Neural cell (in vitro differentiated cells): ENCODE measurements around the gene REXO1. TPM values are rescaled to one million over a fixed set of nuclear protein-coding genes. Genes with fewer than 3 reads are reported as not detected.
"Not testable (repeated sequence)": the region's sequence is repeated elsewhere in the genome, so short reads cannot be mapped to it uniquely, and the experiment has no call there.

ENCODE experiments used
- H2AFZ ChIP-seq: fragments of 200-600, 300-800 bp; sonication (generic), shearing (Covaris generic); 2 replicates; pipeline ENCODE4 v1.6.0; 2014; ENCODE audit warnings: low read depth, mild to moderate bottlenecking, antibody characterized with exemption, low read length, moderate library complexity
- H3F3A ChIP-seq: fragments of 200-600 bp; shearing (Covaris generic); 2 replicates; pipeline ENCODE4 v1.6.1; 2016; ENCODE audit warnings: mild to moderate bottlenecking, moderate library complexity, mixed read lengths, antibody characterized with exemption, low read length; ENCODE audit not compliant: insufficient read depth, poor library complexity, severe bottlenecking
- H3K27ac ChIP-seq: fragments of 200-600, 300-800 bp; sonication (generic), shearing (Covaris generic); 2 replicates; pipeline ENCODE4 v1.5.1; 2014; ENCODE audit warnings: mild to moderate bottlenecking, low read length, moderate library complexity
- H3K27me3 ChIP-seq: fragments of 300-800, 200-600 bp; sonication (generic), shearing (Covaris generic); 2 replicates; pipeline ENCODE4 v1.6.0; 2014; ENCODE audit warnings: mild to moderate bottlenecking, low read depth, low read length, moderate library complexity; ENCODE audit not compliant: insufficient read depth
- H3K36me3 ChIP-seq: fragments of 300-800, 200-600 bp; sonication (generic), shearing (Covaris generic); 2 replicates; pipeline ENCODE4 v1.5.1; 2014; ENCODE audit warnings: mild to moderate bottlenecking, antibody characterized with exemption, low read length, moderate library complexity; ENCODE audit not compliant: insufficient read depth
- H3K4me2 ChIP-seq: fragments of 300-800, 200-600 bp; sonication (generic), shearing (Covaris generic); 2 replicates; pipeline ENCODE4 v1.6.0; 2014; ENCODE audit warnings: mild to moderate bottlenecking, low read length
- H3K4me3 ChIP-seq: fragments of 300-800, 200-600 bp; sonication (generic), shearing (Covaris generic); 2 replicates; pipeline ENCODE4 v1.5.1; 2014; ENCODE audit warnings: mild to moderate bottlenecking, low read length, moderate library complexity
- H3K79me2 ChIP-seq: fragments of 200-600 bp; shearing (Covaris generic); replicated peaks from 2 replicates; pipeline ENCODE4 v1.6.0; 2014; ENCODE audit warnings: mild to moderate bottlenecking, low read length, moderate library complexity; ENCODE audit not compliant: insufficient read depth
- H3K9ac ChIP-seq: fragments of 300-800, 200-600 bp; sonication (generic), shearing (Covaris generic); 2 replicates; pipeline ENCODE4 v1.6.1; 2016; ENCODE audit warnings: mild to moderate bottlenecking, low read length, mixed read lengths
- H3K9me2 ChIP-seq: fragments of 200-600 bp; shearing (Covaris generic); 2 replicates; pipeline ENCODE4 v1.6.1; 2016; ENCODE audit warnings: mild to moderate bottlenecking, low read length, mixed read lengths; ENCODE audit not compliant: insufficient read depth
- H3K9me3 ChIP-seq: fragments of 200-600, 300-800 bp; sonication (generic), shearing (Covaris generic); 2 replicates; pipeline ENCODE4 v1.6.1; 2016; ENCODE audit warnings: mild to moderate bottlenecking, mixed run types, low read length, moderate library complexity, mixed read lengths
- H4K20me1 ChIP-seq: fragments of 200-600 bp; shearing (Covaris generic); 2 replicates; pipeline ENCODE4 v1.6.1; 2016; ENCODE audit warnings: mild to moderate bottlenecking, mixed run types; ENCODE audit not compliant: insufficient read depth
- CTCF ChIP-seq: fragments of 450-650 bp; IDR thresholded peaks from 2 replicates; pipeline ENCODE4 v1.5.1; 2014; ENCODE audit warnings: antibody characterized with exemption, mild to moderate bottlenecking, moderate library complexity; ENCODE audit not compliant: poor library complexity, severe bottlenecking
- EP300 ChIP-seq: fragments of 450-650 bp; conservative IDR thresholded peaks from 2 replicates; pipeline ENCODE4 v1.6.1; 2014; ENCODE audit warnings: antibody characterized with exemption, mild to moderate bottlenecking, moderate library complexity; ENCODE audit not compliant: poor library complexity, severe bottlenecking
- EZH2 ChIP-seq: fragments of 200-600, 300-800 bp; shearing (Covaris generic), sonication (generic); IDR thresholded peaks from 2 replicates; pipeline ENCODE4 v1.6.1; 2014; ENCODE audit warnings: antibody characterized with exemption, low read length, borderline replicate concordance, mild to moderate bottlenecking; ENCODE audit not compliant: insufficient read depth, poor library complexity, severe bottlenecking
- MXI1 ChIP-seq: fragments of 450-650 bp; conservative IDR thresholded peaks from 2 replicates; pipeline ENCODE4 v1.6.1; 2014; ENCODE audit warnings: antibody characterized with exemption, mild to moderate bottlenecking; ENCODE audit not compliant: poor library complexity, severe bottlenecking
- POLR2AphosphoS5 ChIP-seq: IDR thresholded peaks from 2 replicates; pipeline ENCODE4 v1.6.1; 2012
- RAD21 ChIP-seq: fragments of 450-650 bp; conservative IDR thresholded peaks from 2 replicates; pipeline ENCODE4 v1.6.1; 2014; ENCODE audit warnings: antibody characterized with exemption, mild to moderate bottlenecking, moderate library complexity
- SMC3 ChIP-seq: fragments of 450-650 bp; conservative IDR thresholded peaks from 2 replicates; pipeline ENCODE4 v1.6.1; 2014; ENCODE audit warnings: antibody characterized with exemption, mild to moderate bottlenecking, moderate library complexity; ENCODE audit not compliant: poor library complexity
- TAF1 ChIP-seq: IDR thresholded peaks from 2 replicates; pipeline ENCODE4 v1.6.1; 2012; ENCODE audit warnings: low read depth
- polyA plus RNA-seq: library from polyadenylated mRNA; depleted of rRNA; stranded (reverse); fragments of >200 nt; gene quantifications from 2 replicates; pipeline ENCODE4 v1.2.3, GENCODE V29; 2014
- TF ChIP-seq, protein P1 (sequence below): IDR thresholded peaks from 2 replicates; pipeline ENCODE4 v1.6.1; 2012; ENCODE audit warnings: borderline replicate concordance

Gene REXO1
- polyA plus RNA-seq, 1 donor from 2014 or later = 9.2 TPM

DNA sequence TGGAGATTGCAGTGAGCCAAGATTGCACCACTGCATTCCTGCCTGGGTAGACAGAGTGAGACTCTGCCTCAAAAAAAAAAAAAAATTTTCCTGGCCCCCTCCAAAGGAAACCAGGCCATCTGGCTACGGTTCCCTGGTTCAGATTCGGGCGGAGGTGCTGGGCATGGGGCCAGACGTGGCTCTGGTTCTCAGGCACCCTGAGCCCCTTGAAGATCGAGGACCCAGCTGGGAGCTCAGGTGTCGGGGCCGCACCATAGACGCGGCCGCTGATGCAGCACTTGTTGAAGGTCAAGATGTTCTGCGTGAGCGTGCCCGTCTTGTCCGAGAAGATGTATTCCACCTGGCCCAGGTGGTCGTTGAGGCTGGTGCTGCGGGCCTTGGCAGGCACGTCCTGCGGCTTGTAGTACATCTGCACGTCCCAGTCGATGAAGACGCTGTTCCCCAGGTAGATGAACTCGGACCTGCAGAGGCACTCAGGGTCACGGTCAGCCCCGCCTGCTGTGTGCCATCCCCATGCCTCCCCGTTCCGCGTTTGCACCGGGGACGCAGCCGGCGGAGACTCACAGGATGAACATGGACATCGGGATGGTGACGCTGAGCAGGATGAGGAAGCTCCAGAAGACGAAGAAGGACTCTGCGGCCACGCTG is 48.5 kb downstream of the REXO1 start:
- no peak for TF ChIP-seq EZH2
- TF ChIP-seq RAD21 = no peak
- no peak for TF ChIP-seq POLR2AphosphoS5
- TF ChIP-seq MXI1 = no peak
- no peak for TF ChIP-seq CTCF
- no peak for TF ChIP-seq TAF1
- no peak for TF ChIP-seq EP300
- TF ChIP-seq SMC3 = no peak
- TF ChIP-seq, protein P1, sequence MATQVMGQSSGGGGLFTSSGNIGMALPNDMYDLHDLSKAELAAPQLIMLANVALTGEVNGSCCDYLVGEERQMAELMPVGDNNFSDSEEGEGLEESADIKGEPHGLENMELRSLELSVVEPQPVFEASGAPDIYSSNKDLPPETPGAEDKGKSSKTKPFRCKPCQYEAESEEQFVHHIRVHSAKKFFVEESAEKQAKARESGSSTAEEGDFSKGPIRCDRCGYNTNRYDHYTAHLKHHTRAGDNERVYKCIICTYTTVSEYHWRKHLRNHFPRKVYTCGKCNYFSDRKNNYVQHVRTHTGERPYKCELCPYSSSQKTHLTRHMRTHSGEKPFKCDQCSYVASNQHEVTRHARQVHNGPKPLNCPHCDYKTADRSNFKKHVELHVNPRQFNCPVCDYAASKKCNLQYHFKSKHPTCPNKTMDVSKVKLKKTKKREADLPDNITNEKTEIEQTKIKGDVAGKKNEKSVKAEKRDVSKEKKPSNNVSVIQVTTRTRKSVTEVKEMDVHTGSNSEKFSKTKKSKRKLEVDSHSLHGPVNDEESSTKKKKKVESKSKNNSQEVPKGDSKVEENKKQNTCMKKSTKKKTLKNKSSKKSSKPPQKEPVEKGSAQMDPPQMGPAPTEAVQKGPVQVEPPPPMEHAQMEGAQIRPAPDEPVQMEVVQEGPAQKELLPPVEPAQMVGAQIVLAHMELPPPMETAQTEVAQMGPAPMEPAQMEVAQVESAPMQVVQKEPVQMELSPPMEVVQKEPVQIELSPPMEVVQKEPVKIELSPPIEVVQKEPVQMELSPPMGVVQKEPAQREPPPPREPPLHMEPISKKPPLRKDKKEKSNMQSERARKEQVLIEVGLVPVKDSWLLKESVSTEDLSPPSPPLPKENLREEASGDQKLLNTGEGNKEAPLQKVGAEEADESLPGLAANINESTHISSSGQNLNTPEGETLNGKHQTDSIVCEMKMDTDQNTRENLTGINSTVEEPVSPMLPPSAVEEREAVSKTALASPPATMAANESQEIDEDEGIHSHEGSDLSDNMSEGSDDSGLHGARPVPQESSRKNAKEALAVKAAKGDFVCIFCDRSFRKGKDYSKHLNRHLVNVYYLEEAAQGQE = no peak

DNA sequence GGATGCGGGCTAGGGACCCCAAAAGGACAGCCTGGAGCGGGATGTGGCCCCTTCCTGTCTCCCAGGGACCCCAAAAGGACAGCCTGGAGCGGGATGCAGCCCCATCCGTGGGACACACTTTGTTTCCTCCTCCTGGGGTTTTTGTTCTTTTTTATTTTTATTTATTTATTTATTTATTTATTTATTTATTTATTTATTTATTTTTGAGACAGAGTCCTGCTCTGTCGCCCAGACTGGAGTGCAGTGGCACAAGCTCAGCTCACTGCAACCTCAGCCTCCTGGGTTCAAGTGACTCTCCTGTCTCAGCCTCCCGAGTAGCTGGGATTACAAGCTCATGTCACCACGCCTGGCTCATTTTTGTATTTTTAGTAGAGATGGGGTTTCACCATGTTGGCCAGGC is 51.0 kb downstream of the REXO1 start:
- not testable (repeated sequence) for H4K20me1 ChIP-seq, H3K36me3 ChIP-seq, H3F3A ChIP-seq, H3K4me2 ChIP-seq, H3K79me2 ChIP-seq, H2AFZ ChIP-seq, H3K9me3 ChIP-seq, H3K27ac ChIP-seq, H3K9me2 ChIP-seq, H3K9ac ChIP-seq, H3K27me3 ChIP-seq, H3K4me3 ChIP-seq

More for the DNA sequence above, 48.5 kb downstream of the REXO1 start:
- no peaks in the 10 kb centered on the region for H3K79me2 ChIP-seq
- H2AFZ ChIP-seq = no peak overlapping the region
- H3K9me3 ChIP-seq = no peaks in the 10 kb centered on the region
- no peaks in the 10 kb centered on the region for H3F3A ChIP-seq
- H3K4me2 ChIP-seq = no peak overlapping the region
- no peaks in the 10 kb centered on the region for H4K20me1 ChIP-seq
- H3K9me2 ChIP-seq = no peaks in the 10 kb centered on the region
- H3K27ac ChIP-seq = no peak overlapping the region
- no peak overlapping the region for H3K9ac ChIP-seq
- H3K27me3 ChIP-seq = no peaks in the 10 kb centered on the region
- H3K36me3 ChIP-seq = no peaks in the 10 kb centered on the region
- no peak overlapping the region for H3K4me3 ChIP-seq
